WTC11 (cell line): ENCODE data around the gene CMTM7. TPM values are rescaled to one million over a fixed set of nuclear protein-coding genes. Genes with fewer than 3 reads are reported as not detected.

Source experiments
- ATAC-seq: fragments of 200-7000 bp; cut with Tn5 transposase; 2 replicates; pipeline ENCODE4 v1.10.0; 2021; ENCODE audit warnings: mild to moderate bottlenecking, moderate library complexity
- CTCF ChIA-PET: fragments of 300-600 bp; sonication (Branson Sonifier 250); formaldehyde crosslinking; loops from one replicate; lab custom pipeline; 2021; ENCODE audit warnings: antibody characterized with exemption; lab: Charles Lee
- POLR2A ChIA-PET: fragments of 350-600 bp; sonication (Branson Sonifier 250); formaldehyde crosslinking; loops from one replicate; lab custom pipeline; 2021; ENCODE audit warnings: antibody characterized with exemption; lab: Charles Lee
- DNase-seq: peaks from one replicate; pipeline ENCODE4 v3.0.0; 2021; ENCODE audit warnings: low spot score
- H3K27ac Mint-ChIP-seq: 2 replicates; pipeline ENCODE4 v1.8.0; 2021; ENCODE audit warnings: mixed read lengths
- H3K27me3 Mint-ChIP-seq: 2 replicates; pipeline ENCODE4 v1.8.0; 2021; ENCODE audit warnings: low read depth, mild to moderate bottlenecking, moderate library complexity, mixed read lengths
- H3K36me3 Mint-ChIP-seq: 2 replicates; pipeline ENCODE4 v1.8.0; 2021; ENCODE audit warnings: mixed read lengths
- H3K4me1 Mint-ChIP-seq: 2 replicates; pipeline ENCODE4 v1.8.0; 2022; ENCODE audit warnings: mixed read lengths
- H3K4me3 Mint-ChIP-seq: 2 replicates; pipeline ENCODE4 v1.8.0; 2021; ENCODE audit warnings: mild to moderate bottlenecking, moderate library complexity, mixed read lengths
- H3K9me3 Mint-ChIP-seq: 2 replicates; pipeline ENCODE4 v1.8.0; 2021; ENCODE audit warnings: mixed read lengths
- CBFB ChIP-seq: sonication (generic); formaldehyde crosslinking; IDR thresholded peaks from 2 replicates; pipeline ENCODE4 v1.8.1; 2022; ENCODE audit warnings: mild to moderate bottlenecking, low read depth, missing genetic modification reagents
- EMX1 ChIP-seq: fragments of 250-450 bp; sonication (Bioruptor Pico); IDR thresholded peaks from 2 replicates; pipeline ENCODE4 v1.8.0; 2021; ENCODE audit warnings: mild to moderate bottlenecking
- FOXK1 ChIP-seq: sonication (generic); formaldehyde crosslinking; IDR thresholded peaks from 2 replicates; pipeline ENCODE4 v1.8.0; 2022; ENCODE audit warnings: mild to moderate bottlenecking, moderate library complexity, missing genetic modification reagents
- GRHL2 ChIP-seq: fragments of 250-450 bp; sonication (Bioruptor Pico); IDR thresholded peaks from 2 replicates; pipeline ENCODE4 v1.8.0; 2022; ENCODE audit warnings: mild to moderate bottlenecking, moderate library complexity; ENCODE audit not compliant: insufficient replicate concordance, severe bottlenecking
- KAT7 ChIP-seq: sonication (generic); formaldehyde crosslinking; IDR thresholded peaks from 2 replicates; pipeline ENCODE4 v1.8.1; 2023; ENCODE audit warnings: missing genetic modification reagents, mild to moderate bottlenecking, borderline replicate concordance
- NFE2L1 ChIP-seq: sonication (generic); formaldehyde crosslinking; IDR thresholded peaks from 2 replicates; pipeline ENCODE4 v1.8.1; 2023; ENCODE audit warnings: missing genetic modification reagents
- NFYB ChIP-seq: sonication (generic); formaldehyde crosslinking; conservative IDR thresholded peaks from 2 replicates; pipeline ENCODE4 v1.8.0; 2022; ENCODE audit warnings: low read depth, missing genetic modification reagents
- SP1 ChIP-seq: sonication (generic); formaldehyde crosslinking; conservative IDR thresholded peaks from 2 replicates; pipeline ENCODE4 v1.8.1; 2022; ENCODE audit warnings: missing genetic modification reagents
- TEAD4 ChIP-seq: sonication (generic); formaldehyde crosslinking; IDR thresholded peaks from 2 replicates; pipeline ENCODE4 v1.8.0; 2022; ENCODE audit warnings: mild to moderate bottlenecking, missing genetic modification reagents
- TP53 ChIP-seq: sonication (generic); formaldehyde crosslinking; IDR thresholded peaks from 2 replicates; pipeline ENCODE4 v1.8.1; 2023; ENCODE audit warnings: mild to moderate bottlenecking, missing genetic modification reagents
- ZNF219 ChIP-seq: sonication (generic); formaldehyde crosslinking; IDR thresholded peaks from 2 replicates; pipeline ENCODE4 v1.8.0; 2023; ENCODE audit warnings: missing genetic modification reagents, mild to moderate bottlenecking, borderline replicate concordance
- ZNF416 ChIP-seq: fragments of 250-450 bp; sonication (Bioruptor Pico); IDR thresholded peaks from 2 replicates; pipeline ENCODE4 v1.9.0; 2021; ENCODE audit warnings: mild to moderate bottlenecking, inconsistent platforms
- total RNA-seq: library from RNA; stranded (reverse); gene quantifications from 3 replicates; pipeline ENCODE4 v1.2.3, GENCODE V29; 2021
- TF ChIP-seq, protein P1 (sequence below): fragments of 250-450 bp; sonication (Bioruptor Pico); IDR thresholded peaks from 2 replicates; pipeline ENCODE4 v1.9.0; 2021; ENCODE audit warnings: mild to moderate bottlenecking, borderline replicate concordance
- TF ChIP-seq, protein P2 (sequence below): sonication (generic); formaldehyde crosslinking; IDR thresholded peaks from 2 replicates; pipeline ENCODE4 v1.8.1; 2023; ENCODE audit warnings: mild to moderate bottlenecking, missing genetic modification reagents
- TF ChIP-seq, protein P3 (sequence below): sonication (generic); formaldehyde crosslinking; IDR thresholded peaks from 2 replicates; pipeline ENCODE4 v1.8.0; 2022; ENCODE audit warnings: missing genetic modification reagents
- TF ChIP-seq, protein P4 (sequence below): sonication (generic); formaldehyde crosslinking; IDR thresholded peaks from 2 replicates; pipeline ENCODE4 v1.8.0; 2022; ENCODE audit warnings: mild to moderate bottlenecking, missing genetic modification reagents
- TF ChIP-seq, protein P5 (sequence below): fragments of 250-450 bp; sonication (Bioruptor Pico); IDR thresholded peaks from 2 replicates; pipeline ENCODE4 v1.9.0; 2021; ENCODE audit warnings: moderate library complexity, mild to moderate bottlenecking, inconsistent platforms, borderline replicate concordance
- TF ChIP-seq, protein P6 (sequence below): sonication (generic); formaldehyde crosslinking; IDR thresholded peaks from 2 replicates; pipeline ENCODE4 v1.8.1; 2022; ENCODE audit warnings: low read depth, mild to moderate bottlenecking, moderate library complexity, missing genetic modification reagents, borderline replicate concordance
- TF ChIP-seq, protein P7 (sequence below): sonication (generic); formaldehyde crosslinking; IDR thresholded peaks from 2 replicates; pipeline ENCODE4 v1.8.1; 2022; ENCODE audit warnings: mild to moderate bottlenecking, missing genetic modification reagents, moderate library complexity, borderline replicate concordance

CMTM7 gene
- total RNA-seq, 1 experiment from 2014 or later, result 23.4 TPM

DNA sequence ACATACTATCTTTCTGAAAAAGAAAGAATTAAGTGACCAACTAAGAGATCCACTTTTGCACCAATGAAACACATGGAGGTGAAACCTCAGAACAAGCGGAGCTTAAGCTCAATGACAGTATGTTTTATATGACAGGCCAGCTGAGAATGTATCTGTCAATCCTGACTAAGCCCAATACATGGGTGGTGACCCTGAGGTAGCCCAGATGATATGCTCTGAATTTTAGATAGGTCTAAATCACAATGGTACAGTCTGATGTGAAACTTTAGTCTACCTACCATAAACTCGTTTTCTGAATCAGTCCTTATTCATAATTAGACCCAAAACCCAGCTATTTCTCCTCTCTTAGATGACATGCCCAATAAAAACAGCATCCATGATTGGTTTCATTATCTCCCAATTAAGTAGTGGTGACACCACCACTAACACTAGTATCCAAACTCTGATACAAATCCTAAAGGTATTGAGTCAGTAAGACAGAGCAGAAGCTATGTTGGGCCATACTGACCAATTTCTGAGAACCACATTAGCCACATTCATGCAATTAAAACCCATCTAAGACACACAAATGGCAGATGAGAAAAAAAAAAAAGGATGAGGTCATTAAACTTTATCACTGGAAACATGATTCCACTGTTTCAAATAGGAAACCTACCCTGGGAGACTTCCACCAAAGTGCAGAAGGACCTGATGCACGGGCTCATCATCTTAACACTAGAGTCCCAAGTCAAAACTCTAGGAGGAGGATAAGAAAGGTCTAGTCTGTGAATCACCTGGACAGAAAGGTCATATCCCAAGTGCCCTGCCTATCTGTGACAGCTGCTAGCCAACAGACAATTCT is 90.4 kb downstream of the CMTM7 start (continued):
- TF ChIP-seq, protein P1, sequence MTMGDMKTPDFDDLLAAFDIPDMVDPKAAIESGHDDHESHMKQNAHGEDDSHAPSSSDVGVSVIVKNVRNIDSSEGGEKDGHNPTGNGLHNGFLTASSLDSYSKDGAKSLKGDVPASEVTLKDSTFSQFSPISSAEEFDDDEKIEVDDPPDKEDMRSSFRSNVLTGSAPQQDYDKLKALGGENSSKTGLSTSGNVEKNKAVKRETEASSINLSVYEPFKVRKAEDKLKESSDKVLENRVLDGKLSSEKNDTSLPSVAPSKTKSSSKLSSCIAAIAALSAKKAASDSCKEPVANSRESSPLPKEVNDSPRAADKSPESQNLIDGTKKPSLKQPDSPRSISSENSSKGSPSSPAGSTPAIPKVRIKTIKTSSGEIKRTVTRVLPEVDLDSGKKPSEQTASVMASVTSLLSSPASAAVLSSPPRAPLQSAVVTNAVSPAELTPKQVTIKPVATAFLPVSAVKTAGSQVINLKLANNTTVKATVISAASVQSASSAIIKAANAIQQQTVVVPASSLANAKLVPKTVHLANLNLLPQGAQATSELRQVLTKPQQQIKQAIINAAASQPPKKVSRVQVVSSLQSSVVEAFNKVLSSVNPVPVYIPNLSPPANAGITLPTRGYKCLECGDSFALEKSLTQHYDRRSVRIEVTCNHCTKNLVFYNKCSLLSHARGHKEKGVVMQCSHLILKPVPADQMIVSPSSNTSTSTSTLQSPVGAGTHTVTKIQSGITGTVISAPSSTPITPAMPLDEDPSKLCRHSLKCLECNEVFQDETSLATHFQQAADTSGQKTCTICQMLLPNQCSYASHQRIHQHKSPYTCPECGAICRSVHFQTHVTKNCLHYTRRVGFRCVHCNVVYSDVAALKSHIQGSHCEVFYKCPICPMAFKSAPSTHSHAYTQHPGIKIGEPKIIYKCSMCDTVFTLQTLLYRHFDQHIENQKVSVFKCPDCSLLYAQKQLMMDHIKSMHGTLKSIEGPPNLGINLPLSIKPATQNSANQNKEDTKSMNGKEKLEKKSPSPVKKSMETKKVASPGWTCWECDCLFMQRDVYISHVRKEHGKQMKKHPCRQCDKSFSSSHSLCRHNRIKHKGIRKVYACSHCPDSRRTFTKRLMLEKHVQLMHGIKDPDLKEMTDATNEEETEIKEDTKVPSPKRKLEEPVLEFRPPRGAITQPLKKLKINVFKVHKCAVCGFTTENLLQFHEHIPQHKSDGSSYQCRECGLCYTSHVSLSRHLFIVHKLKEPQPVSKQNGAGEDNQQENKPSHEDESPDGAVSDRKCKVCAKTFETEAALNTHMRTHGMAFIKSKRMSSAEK (CRISPR knock-in tag), result no peak
- no peak for TF ChIP-seq GRHL2 (CRISPR knock-in tag)

DNA sequence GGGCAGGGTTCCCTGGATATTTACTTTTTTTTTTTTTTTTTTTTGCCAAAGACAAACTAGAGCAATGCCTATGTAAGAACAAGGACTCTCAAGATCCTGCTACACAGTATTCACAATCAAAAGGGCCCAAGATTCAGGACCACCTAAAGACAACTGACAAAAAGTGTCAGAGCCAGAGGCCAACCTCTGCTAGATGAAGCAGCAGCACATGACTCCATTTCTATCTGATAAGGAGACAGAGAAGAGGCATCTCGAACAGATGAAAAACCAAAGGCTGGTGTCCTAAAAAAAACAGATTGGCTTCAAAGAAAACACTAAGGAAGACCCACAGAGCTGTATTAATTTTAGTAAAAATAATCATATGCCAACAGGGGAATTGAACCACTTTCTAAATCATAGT is 91.0 kb downstream of the CMTM7 start:
- Mint-ChIP-seq H3K4me3 (no peak overlapping the region), H3K4me1 (no peaks in the 10 kb centered on the region), H3K27me3 (no peaks in the 10 kb centered on the region), H3K36me3 (peaks cover 9% of the 10 kb centered on the region; the same call in 1 of the 2 replicates), H3K27ac (no peak overlapping the region), H3K9me3 (no peaks in the 10 kb centered on the region)
- DNase-seq (no peak), ATAC-seq (no peak)
- POLR2A ChIA-PET, result no interaction called here
- CTCF ChIA-PET, result interaction anchor here (0.7 to 1.9 kb wide), 2 partner anchors 15 to 375 kb away, joined by 3 to 8 read pairs; no protein-coding TSS in a partner anchor
- TF ChIP-seq CBFB (no peak), GRHL2 (CRISPR knock-in tag) (no peak), SP1 (no peak), EMX1 (CRISPR knock-in tag) (no peak), NFYB (CRISPR knock-in tag) (no peak), NFE2L1 (CRISPR knock-in tag) (no peak), TEAD4 (CRISPR knock-in tag) (no peak), TP53 (no peak), ZNF219 (CRISPR knock-in tag) (no peak), FOXK1 (no peak), KAT7 (no peak), ZNF416 (CRISPR knock-in tag) (no peak)
- TF ChIP-seq, protein P2, sequence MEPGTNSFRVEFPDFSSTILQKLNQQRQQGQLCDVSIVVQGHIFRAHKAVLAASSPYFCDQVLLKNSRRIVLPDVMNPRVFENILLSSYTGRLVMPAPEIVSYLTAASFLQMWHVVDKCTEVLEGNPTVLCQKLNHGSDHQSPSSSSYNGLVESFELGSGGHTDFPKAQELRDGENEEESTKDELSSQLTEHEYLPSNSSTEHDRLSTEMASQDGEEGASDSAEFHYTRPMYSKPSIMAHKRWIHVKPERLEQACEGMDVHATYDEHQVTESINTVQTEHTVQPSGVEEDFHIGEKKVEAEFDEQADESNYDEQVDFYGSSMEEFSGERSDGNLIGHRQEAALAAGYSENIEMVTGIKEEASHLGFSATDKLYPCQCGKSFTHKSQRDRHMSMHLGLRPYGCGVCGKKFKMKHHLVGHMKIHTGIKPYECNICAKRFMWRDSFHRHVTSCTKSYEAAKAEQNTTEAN, result no peak
- TF ChIP-seq, protein P3, sequence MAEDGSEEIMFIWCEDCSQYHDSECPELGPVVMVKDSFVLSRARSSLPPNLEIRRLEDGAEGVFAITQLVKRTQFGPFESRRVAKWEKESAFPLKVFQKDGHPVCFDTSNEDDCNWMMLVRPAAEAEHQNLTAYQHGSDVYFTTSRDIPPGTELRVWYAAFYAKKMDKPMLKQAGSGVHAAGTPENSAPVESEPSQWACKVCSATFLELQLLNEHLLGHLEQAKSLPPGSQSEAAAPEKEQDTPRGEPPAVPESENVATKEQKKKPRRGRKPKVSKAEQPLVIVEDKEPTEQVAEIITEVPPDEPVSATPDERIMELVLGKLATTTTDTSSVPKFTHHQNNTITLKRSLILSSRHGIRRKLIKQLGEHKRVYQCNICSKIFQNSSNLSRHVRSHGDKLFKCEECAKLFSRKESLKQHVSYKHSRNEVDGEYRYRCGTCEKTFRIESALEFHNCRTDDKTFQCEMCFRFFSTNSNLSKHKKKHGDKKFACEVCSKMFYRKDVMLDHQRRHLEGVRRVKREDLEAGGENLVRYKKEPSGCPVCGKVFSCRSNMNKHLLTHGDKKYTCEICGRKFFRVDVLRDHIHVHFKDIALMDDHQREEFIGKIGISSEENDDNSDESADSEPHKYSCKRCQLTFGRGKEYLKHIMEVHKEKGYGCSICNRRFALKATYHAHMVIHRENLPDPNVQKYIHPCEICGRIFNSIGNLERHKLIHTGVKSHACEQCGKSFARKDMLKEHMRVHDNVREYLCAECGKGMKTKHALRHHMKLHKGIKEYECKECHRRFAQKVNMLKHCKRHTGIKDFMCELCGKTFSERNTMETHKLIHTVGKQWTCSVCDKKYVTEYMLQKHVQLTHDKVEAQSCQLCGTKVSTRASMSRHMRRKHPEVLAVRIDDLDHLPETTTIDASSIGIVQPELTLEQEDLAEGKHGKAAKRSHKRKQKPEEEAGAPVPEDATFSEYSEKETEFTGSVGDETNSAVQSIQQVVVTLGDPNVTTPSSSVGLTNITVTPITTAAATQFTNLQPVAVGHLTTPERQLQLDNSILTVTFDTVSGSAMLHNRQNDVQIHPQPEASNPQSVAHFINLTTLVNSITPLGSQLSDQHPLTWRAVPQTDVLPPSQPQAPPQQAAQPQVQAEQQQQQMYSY (CRISPR knock-in tag), result no peak
- TF ChIP-seq, protein P4, sequence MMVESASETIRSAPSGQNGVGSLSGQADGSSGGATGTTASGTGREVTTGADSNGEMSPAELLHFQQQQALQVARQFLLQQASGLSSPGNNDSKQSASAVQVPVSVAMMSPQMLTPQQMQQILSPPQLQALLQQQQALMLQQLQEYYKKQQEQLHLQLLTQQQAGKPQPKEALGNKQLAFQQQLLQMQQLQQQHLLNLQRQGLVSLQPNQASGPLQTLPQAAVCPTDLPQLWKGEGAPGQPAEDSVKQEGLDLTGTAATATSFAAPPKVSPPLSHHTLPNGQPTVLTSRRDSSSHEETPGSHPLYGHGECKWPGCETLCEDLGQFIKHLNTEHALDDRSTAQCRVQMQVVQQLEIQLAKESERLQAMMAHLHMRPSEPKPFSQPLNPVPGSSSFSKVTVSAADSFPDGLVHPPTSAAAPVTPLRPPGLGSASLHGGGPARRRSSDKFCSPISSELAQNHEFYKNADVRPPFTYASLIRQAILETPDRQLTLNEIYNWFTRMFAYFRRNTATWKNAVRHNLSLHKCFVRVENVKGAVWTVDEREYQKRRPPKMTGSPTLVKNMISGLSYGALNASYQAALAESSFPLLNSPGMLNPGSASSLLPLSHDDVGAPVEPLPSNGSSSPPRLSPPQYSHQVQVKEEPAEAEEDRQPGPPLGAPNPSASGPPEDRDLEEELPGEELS (CRISPR knock-in tag), result no peak
- TF ChIP-seq, protein P5, sequence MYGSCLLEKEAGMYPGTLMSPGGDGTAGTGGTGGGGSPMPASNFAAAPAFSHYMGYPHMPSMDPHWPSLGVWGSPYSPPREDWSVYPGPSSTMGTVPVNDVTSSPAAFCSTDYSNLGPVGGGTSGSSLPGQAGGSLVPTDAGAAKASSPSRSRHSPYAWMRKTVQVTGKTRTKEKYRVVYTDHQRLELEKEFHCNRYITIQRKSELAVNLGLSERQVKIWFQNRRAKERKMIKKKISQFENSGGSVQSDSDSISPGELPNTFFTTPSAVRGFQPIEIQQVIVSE (CRISPR knock-in tag), result no peak
- TF ChIP-seq, protein P6, sequence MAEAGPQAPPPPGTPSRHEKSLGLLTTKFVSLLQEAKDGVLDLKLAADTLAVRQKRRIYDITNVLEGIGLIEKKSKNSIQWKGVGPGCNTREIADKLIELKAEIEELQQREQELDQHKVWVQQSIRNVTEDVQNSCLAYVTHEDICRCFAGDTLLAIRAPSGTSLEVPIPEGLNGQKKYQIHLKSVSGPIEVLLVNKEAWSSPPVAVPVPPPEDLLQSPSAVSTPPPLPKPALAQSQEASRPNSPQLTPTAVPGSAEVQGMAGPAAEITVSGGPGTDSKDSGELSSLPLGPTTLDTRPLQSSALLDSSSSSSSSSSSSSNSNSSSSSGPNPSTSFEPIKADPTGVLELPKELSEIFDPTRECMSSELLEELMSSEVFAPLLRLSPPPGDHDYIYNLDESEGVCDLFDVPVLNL (CRISPR knock-in tag), result no peak
- TF ChIP-seq, protein P7, sequence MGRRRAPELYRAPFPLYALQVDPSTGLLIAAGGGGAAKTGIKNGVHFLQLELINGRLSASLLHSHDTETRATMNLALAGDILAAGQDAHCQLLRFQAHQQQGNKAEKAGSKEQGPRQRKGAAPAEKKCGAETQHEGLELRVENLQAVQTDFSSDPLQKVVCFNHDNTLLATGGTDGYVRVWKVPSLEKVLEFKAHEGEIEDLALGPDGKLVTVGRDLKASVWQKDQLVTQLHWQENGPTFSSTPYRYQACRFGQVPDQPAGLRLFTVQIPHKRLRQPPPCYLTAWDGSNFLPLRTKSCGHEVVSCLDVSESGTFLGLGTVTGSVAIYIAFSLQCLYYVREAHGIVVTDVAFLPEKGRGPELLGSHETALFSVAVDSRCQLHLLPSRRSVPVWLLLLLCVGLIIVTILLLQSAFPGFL (CRISPR knock-in tag), result no peak
